GM19240 (cell line): ENCODE data around the gene ELP1.
"Not testable (repeated sequence)": the region's sequence is repeated elsewhere in the genome, so short reads cannot be mapped to it uniquely, and the experiment has no call there.

ENCODE experiments used
- DNase-seq: peaks from one replicate; pipeline ENCODE4 v3.0.0; 2011; ENCODE audit warnings: low spot score; ENCODE audit not compliant: insufficient read length

The ELP1 gene

GRCh38 chr9:108854641-108855528 is 79.0 kb downstream of the ELP1 start:
- DNase-seq, result no peak

- no peak for DNase-seq
These were observed 79.8 kb downstream of the ELP1 start for GRCh38 chr9:108854094-108854493.

- DNase-seq, result no peak
These were observed 81.8 kb downstream of the ELP1 start for GRCh38 chr9:108852079-108852478.

- no peak for DNase-seq
These were observed 82.8 kb downstream of the ELP1 start for GRCh38 chr9:108851138-108851537.

GRCh38 chr9:108850293-108850897 is 83.5 kb downstream of the ELP1 start:
- no peak for DNase-seq

GRCh38 chr9:108848296-108848695 is 85.6 kb downstream of the ELP1 start:
- not testable (repeated sequence) for DNase-seq

- DNase-seq, result no peak
These were observed 88.0 kb downstream of the ELP1 start for GRCh38 chr9:108845947-108846346.

GRCh38 chr9:108845507-108845906 is 88.4 kb downstream of the ELP1 start:
- DNase-seq, result no peak

GRCh38 chr9:108844856-108845255 is 89.1 kb downstream of the ELP1 start:
- DNase-seq, result no peak

GRCh38 chr9:108844391-108844790 is 89.5 kb downstream of the ELP1 start:
- no peak for DNase-seq

- DNase-seq, result no peak
These were observed 91.2 kb downstream of the ELP1 start for GRCh38 chr9:108842610-108843295.

- not testable (repeated sequence) for DNase-seq
These were observed 94.4 kb downstream of the ELP1 start for GRCh38 chr9:108839561-108839960.

- DNase-seq, result no peak
These were observed 95.9 kb downstream of the ELP1 start for GRCh38 chr9:108838017-108838416.

- no peak for DNase-seq
These were observed 96.4 kb downstream of the ELP1 start for GRCh38 chr9:108837530-108837929.

GRCh38 chr9:108836781-108837180 is 97.1 kb downstream of the ELP1 start:
- DNase-seq, result no peak

GRCh38 chr9:108836319-108836718 is 97.6 kb downstream of the ELP1 start:
- DNase-seq, result no peak

- no peak for DNase-seq
These were observed 98.1 kb downstream of the ELP1 start for GRCh38 chr9:108835831-108836230.

GRCh38 chr9:108834959-108835665 is 98.8 kb downstream of the ELP1 start:
- no peak for DNase-seq

GRCh38 chr9:108832179-108832500 is 101.8 kb downstream of the ELP1 start:
- DNase-seq, result no peak

- DNase-seq, result no peak
These were observed 102.3 kb downstream of the ELP1 start for GRCh38 chr9:108831496-108832178.

GRCh38 chr9:108830272-108830671 is 103.7 kb downstream of the ELP1 start:
- no peak for DNase-seq
